ENCODE results near the gene BANF2. TPM values are rescaled to one million over a fixed set of nuclear protein-coding genes. Genes with fewer than 3 reads are reported as not detected.
"Not testable (repeated sequence)": the region's sequence is repeated elsewhere in the genome, so short reads cannot be mapped to it uniquely, and the experiment has no call there.

Gene BANF2
- total RNA-seq, 2 donors from 2014 or later = not detected

- Mint-ChIP-seq H3K9me3 (no peaks in the 10 kb centered on the region), H3K36me3 (ENCODE audit: low read depth) (no peaks in the 10 kb centered on the region), H3K27me3 (ENCODE audit: insufficient read depth) (no peaks in the 10 kb centered on the region), H3K4me3 (no peak overlapping the region), H3K27ac (no peak overlapping the region), H3K4me1 (peaks cover 30% of the 10 kb centered on the region)
- no peaks in the 10 kb centered on the region for H3K9me3 ChIP-seq (ENCODE audit: control insufficient read depth, low read length)
- no peak overlapping the region for H3K27ac ChIP-seq (ENCODE audit: low read depth, low read length)
- no peak for DNase-seq
- peaks cover 21% of the 10 kb centered on the region for H3K4me1 ChIP-seq (ENCODE audit: control insufficient read depth, insufficient read depth, low read length)
- no peak overlapping the region for H3K9ac ChIP-seq (ENCODE audit: extremely low read depth, low read length, poor library complexity, severe bottlenecking)
- WGBS, 2 experiments (ENCODE audit: insufficient coverage in 1 of 2, insufficient read length in 1 of 2) = 91 to 100% methylated on average over 1 to 3 of the region's 3 CpGs
- no peak overlapping the region for H3K4me3 ChIP-seq (ENCODE audit: low read length)
- H3K27me3 ChIP-seq (ENCODE audit: control insufficient read depth, insufficient read depth, low read length, poor library complexity, severe bottlenecking) = no peaks in the 10 kb centered on the region
- no peak for TF ChIP-seq CTCF (conservative IDR thresholded peaks at IDR 0.05)
- H3K36me3 ChIP-seq (ENCODE audit: control insufficient read depth, insufficient read depth, low read length) = no peaks in the 10 kb centered on the region
These were observed 6.9 kb downstream of the BANF2 start for GRCh38 chr20:17706632-17707031.

- H3K27me3 Mint-ChIP-seq (ENCODE audit: insufficient read depth); H3K4me3 Mint-ChIP-seq; H3K36me3 Mint-ChIP-seq (ENCODE audit: low read depth); H3K9me3 Mint-ChIP-seq; H3K36me3 ChIP-seq (ENCODE audit: control insufficient read depth, insufficient read depth, low read length); H3K27me3 ChIP-seq (ENCODE audit: control insufficient read depth, insufficient read depth, low read length, poor library complexity, severe bottlenecking); H3K4me3 ChIP-seq (ENCODE audit: low read length); H3K9me3 ChIP-seq (ENCODE audit: control insufficient read depth, low read length); H3K27ac Mint-ChIP-seq; H3K27ac ChIP-seq (ENCODE audit: low read depth, low read length); H3K9ac ChIP-seq (ENCODE audit: extremely low read depth, low read length, poor library complexity, severe bottlenecking); DNase-seq: not testable (repeated sequence)
- peaks cover 23% of the 10 kb centered on the region for H3K4me1 ChIP-seq (ENCODE audit: control insufficient read depth, insufficient read depth, low read length)
- peaks cover 30% of the 10 kb centered on the region for H3K4me1 Mint-ChIP-seq
- 78 to 99% methylated on average over 2 to 3 of the region's 3 CpGs for WGBS, 2 experiments (ENCODE audit: insufficient coverage in 1 of 2, insufficient read length in 1 of 2)
These were observed 8.2 kb downstream of the BANF2 start for GRCh38 chr20:17707951-17708350.

- Histone ChIP-seq H3K4me3 (ENCODE audit: low read length) (no peak overlapping the region), H3K9me3 (ENCODE audit: control insufficient read depth, low read length) (no peaks in the 10 kb centered on the region), H3K27ac (ENCODE audit: low read depth, low read length) (no peak overlapping the region), H3K4me1 (ENCODE audit: control insufficient read depth, insufficient read depth, low read length) (peaks cover 23% of the 10 kb centered on the region), H3K9ac (ENCODE audit: extremely low read depth, low read length, poor library complexity, severe bottlenecking) (no peak overlapping the region), H3K36me3 (ENCODE audit: control insufficient read depth, insufficient read depth, low read length) (no peaks in the 10 kb centered on the region), H3K27me3 (ENCODE audit: control insufficient read depth, insufficient read depth, low read length, poor library complexity, severe bottlenecking) (no peaks in the 10 kb centered on the region)
- Mint-ChIP-seq H3K36me3 (ENCODE audit: low read depth) (no peaks in the 10 kb centered on the region), H3K27ac (no peak overlapping the region), H3K4me3 (no peak overlapping the region), H3K9me3 (no peaks in the 10 kb centered on the region), H3K27me3 (ENCODE audit: insufficient read depth) (no peaks in the 10 kb centered on the region), H3K4me1 (peaks cover 30% of the 10 kb centered on the region)
- no peak for DNase-seq
- 90 to 100% methylated on average over 4 to 7 of the region's 7 CpGs for WGBS, 2 experiments (ENCODE audit: insufficient coverage in 1 of 2, insufficient read length in 1 of 2)
- no peak for TF ChIP-seq CTCF (conservative IDR thresholded peaks at IDR 0.05)
These were observed 9.1 kb downstream of the BANF2 start for GRCh38 chr20:17708675-17709360.

Data from endodermal cell (in vitro differentiated cells).